Breast epithelium (tissue), 3 donors: Measurements from ENCODE around the gene PLPPR2.

Experiments used
- CTCF ChIP-seq, 3 donors: fragments of 450-650 bp; IDR thresholded peaks; one replicate each; pipeline ENCODE4 v1.5.1; 2016 to 2017; ENCODE audit warnings: antibody characterized with exemption in 3 of 3, mild to moderate bottlenecking in 3 of 3, moderate library complexity in 3 of 3
- POLR2A ChIP-seq: fragments of 450-650 bp; IDR thresholded peaks from one replicate; pipeline ENCODE4 v1.6.1; 2016; ENCODE audit warnings: antibody characterized with exemption, mild to moderate bottlenecking, moderate library complexity

DNA sequence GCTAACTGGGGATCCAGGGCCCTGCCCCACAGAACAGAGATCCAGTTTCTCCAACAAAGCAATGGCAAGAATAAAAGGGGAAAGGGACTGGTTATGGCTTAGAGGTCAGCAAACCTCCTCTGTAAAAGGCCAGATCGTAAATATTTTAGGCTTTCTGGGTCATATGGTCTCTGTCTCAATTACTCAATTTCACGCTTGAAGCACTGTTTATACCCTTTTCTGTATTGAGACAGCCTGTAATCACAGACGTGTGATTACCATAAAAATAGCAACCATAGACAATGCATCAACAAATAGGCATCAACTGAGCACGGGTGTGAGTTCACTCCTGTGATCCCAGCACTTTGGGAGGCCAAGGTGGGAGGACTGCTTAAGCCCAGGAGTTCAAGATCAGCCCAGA is 25.1 kb upstream of the PLPPR2 start:
- TF ChIP-seq CTCF (IDR thresholded peaks at IDR 0.05) (no peak), POLR2A (no peak)
